ENCODE measurements around the gene SPEF1.
A peak's percentile ranks its signal among the peaks of the same experiment; 100 is the strongest.
"Not testable (repeated sequence)": the region's sequence is repeated elsewhere in the genome, so short reads cannot be mapped to it uniquely, and the experiment has no call there.

The SPEF1 gene

GRCh38 chr20:3808544-3808943 lies 27.3 kb upstream of the SPEF1 start:
- no peak for DNase-seq (ENCODE audit: low read depth)

- DNase-seq (ENCODE audit: low read depth), result no peak
Observed at GRCh38 chr20:3804781-3805180, 23.5 kb upstream of the SPEF1 start.

- DNase-seq (ENCODE audit: low read depth), result no peak
Observed at GRCh38 chr20:3804254-3804751, 23.1 kb upstream of the SPEF1 start.

- DNase-seq (ENCODE audit: low read depth), result no peak
Observed at GRCh38 chr20:3803854-3804253, 22.6 kb upstream of the SPEF1 start.

- DNase-seq (ENCODE audit: low read depth), result no peak
Observed at GRCh38 chr20:3803289-3803688, 22.0 kb upstream of the SPEF1 start.

- no peak for DNase-seq (ENCODE audit: low read depth)
Observed at GRCh38 chr20:3802524-3803239, 21.4 kb upstream of the SPEF1 start.

GRCh38 chr20:3801846-3802245 lies 20.6 kb upstream of the SPEF1 start:
- DNase-seq (ENCODE audit: low read depth), result no peak

- DNase-seq (ENCODE audit: low read depth), result no peak
Observed at GRCh38 chr20:3801299-3801698, 20.1 kb upstream of the SPEF1 start.

- no peak for DNase-seq (ENCODE audit: low read depth)
Observed at GRCh38 chr20:3800878-3801260, 19.6 kb upstream of the SPEF1 start.

GRCh38 chr20:3800256-3800877 lies 19.1 kb upstream of the SPEF1 start:
- DNase-seq (ENCODE audit: low read depth), result no peak

- no peak for DNase-seq (ENCODE audit: low read depth)
Observed at GRCh38 chr20:3798908-3799248, 17.6 kb upstream of the SPEF1 start.

GRCh38 chr20:3798373-3798768 lies 17.1 kb upstream of the SPEF1 start:
- no peak for DNase-seq (ENCODE audit: low read depth)

GRCh38 chr20:3797592-3798372 lies 16.5 kb upstream of the SPEF1 start:
- DNase-seq (ENCODE audit: low read depth), result no peak

- DNase-seq (ENCODE audit: low read depth), result no peak
Observed at GRCh38 chr20:3797226-3797545, 15.9 kb upstream of the SPEF1 start.

- DNase-seq (ENCODE audit: low read depth), result no peak
Observed at GRCh38 chr20:3796477-3797225, 15.4 kb upstream of the SPEF1 start.

GRCh38 chr20:3795511-3796468 lies 14.5 kb upstream of the SPEF1 start, which contains the start of gene CDC25B:
TSS of gene CDC25B (plus strand) at chr20:3796310. CDS start at chr20:3796532, 222 bp downstream.
- peak; percentile 86 for DNase-seq (ENCODE audit: low read depth)

GRCh38 chr20:3794701-3795420 lies 13.6 kb upstream of the SPEF1 start:
- no peak for DNase-seq (ENCODE audit: low read depth)

- DNase-seq (ENCODE audit: low read depth), result not testable (repeated sequence)
Observed at GRCh38 chr20:3794168-3794567, 12.9 kb upstream of the SPEF1 start.

- not testable (repeated sequence) for DNase-seq (ENCODE audit: low read depth)
Observed at GRCh38 chr20:3789201-3789600, 8.0 kb upstream of the SPEF1 start.

GRCh38 chr20:3788685-3789155 lies 7.5 kb upstream of the SPEF1 start:
- no peak for DNase-seq (ENCODE audit: low read depth)

All from activated T-cell treated with anti-CD3 and anti-CD28 coated beads for 24 hours (primary cell).